GM12865 (cell line): Measurements from ENCODE around the gene NPC1L1.

Experiments
- DNase-seq: peaks from one replicate; pipeline ENCODE4 v3.0.0; 2010; ENCODE audit warnings: low read depth
- H3K4me3 ChIP-seq: 2 replicates; pipeline ENCODE4 v1.5.1; 2011; ENCODE audit warnings: mild to moderate bottlenecking, low read depth, low read length, control low read depth
- TF ChIP-seq, protein P1 (sequence below): IDR thresholded peaks from 2 replicates; pipeline ENCODE4 v1.5.1; 2011; ENCODE audit warnings: low read length, control low read depth, low read depth, inconsistent platforms; ENCODE audit not compliant: insufficient read depth; ENCODE audit errors: missing control alignments

NPC1L1 gene

GRCh38 chr7:44470628-44471245, 70.4 kb downstream of the NPC1L1 start:
- no peak for DNase-seq
- TF ChIP-seq, protein P1, sequence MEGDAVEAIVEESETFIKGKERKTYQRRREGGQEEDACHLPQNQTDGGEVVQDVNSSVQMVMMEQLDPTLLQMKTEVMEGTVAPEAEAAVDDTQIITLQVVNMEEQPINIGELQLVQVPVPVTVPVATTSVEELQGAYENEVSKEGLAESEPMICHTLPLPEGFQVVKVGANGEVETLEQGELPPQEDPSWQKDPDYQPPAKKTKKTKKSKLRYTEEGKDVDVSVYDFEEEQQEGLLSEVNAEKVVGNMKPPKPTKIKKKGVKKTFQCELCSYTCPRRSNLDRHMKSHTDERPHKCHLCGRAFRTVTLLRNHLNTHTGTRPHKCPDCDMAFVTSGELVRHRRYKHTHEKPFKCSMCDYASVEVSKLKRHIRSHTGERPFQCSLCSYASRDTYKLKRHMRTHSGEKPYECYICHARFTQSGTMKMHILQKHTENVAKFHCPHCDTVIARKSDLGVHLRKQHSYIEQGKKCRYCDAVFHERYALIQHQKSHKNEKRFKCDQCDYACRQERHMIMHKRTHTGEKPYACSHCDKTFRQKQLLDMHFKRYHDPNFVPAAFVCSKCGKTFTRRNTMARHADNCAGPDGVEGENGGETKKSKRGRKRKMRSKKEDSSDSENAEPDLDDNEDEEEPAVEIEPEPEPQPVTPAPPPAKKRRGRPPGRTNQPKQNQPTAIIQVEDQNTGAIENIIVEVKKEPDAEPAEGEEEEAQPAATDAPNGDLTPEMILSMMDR = no peak
- H3K4me3 ChIP-seq = no peak overlapping the region

DNA sequence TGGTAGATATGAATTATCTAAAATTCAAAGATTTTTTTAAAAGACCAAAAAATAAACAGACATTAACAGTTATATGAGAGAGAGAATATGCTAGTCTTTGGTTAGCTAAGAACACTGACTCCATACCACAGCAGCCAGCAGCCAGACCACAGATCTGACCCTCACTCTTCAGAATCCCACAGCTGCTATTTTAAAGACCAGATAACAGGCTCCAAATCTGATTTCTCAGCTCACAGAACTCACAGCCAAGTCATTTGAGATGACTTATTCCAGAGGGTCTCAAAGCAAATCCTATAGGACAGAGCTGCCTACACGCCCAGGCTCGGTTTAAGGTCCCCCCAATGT, 71.0 kb downstream of the NPC1L1 start:
- no peak for DNase-seq
- no peak overlapping the region for H3K4me3 ChIP-seq
- TF ChIP-seq, protein P1 = no peak

- no peak overlapping the region for H3K4me3 ChIP-seq
- TF ChIP-seq, protein P1 = no peak
- DNase-seq = no peak
Observed at GRCh38 chr7:44469461-44470134, 71.5 kb downstream of the NPC1L1 start.

DNA sequence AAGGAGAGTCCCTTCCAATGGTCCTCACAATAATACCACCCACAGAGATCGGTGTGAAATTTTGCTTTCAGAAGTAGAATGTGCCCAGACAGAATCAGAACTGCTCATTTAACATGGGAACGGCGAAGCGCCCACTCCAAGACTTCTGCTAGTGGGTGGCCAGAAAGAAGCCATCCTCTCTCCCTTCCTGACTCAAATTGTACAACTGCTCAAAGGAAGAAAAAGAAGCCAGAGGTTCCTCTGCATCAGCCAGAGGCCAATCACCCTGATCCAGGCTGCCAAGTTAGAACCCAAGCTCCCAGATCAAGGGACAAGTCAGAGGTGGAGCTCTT, 73.9 kb downstream of the NPC1L1 start:
- DNase-seq = no peak
- TF ChIP-seq, protein P1 = no peak
- H3K4me3 ChIP-seq = no peak overlapping the region

- TF ChIP-seq, protein P1 = no peak
- DNase-seq = no peak
- no peak overlapping the region for H3K4me3 ChIP-seq
Observed at GRCh38 chr7:44466300-44467216, 74.6 kb downstream of the NPC1L1 start.

DNA sequence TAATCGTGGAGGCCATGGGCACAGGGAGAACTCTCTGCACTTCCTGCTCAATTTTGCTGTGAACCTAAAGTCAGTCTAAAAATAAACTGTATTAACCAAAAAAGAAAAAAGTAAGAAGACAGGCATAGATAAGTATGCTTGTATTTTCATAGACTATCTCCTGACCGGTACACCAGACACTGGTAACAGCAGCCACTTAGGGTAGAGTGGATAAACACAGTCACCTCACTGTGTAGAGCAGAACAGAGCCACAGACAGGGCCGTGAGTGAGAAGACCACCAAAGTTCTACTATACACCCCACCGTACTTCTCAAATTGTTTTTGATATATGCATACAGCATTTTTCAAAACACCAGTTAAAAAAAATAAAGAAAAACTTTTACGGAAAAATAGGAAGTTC, 75.6 kb downstream of the NPC1L1 start:
- H3K4me3 ChIP-seq = no peak overlapping the region
- no peak for DNase-seq
- TF ChIP-seq, protein P1 = no peak
